Measurements from ENCODE around the gene HUNK. TPM values are rescaled to one million over a fixed set of nuclear protein-coding genes. Genes with fewer than 3 reads are reported as not detected.

The HUNK gene
- total RNA-seq, 1 experiment from 2014 or later, result 7.0 TPM

DNA sequence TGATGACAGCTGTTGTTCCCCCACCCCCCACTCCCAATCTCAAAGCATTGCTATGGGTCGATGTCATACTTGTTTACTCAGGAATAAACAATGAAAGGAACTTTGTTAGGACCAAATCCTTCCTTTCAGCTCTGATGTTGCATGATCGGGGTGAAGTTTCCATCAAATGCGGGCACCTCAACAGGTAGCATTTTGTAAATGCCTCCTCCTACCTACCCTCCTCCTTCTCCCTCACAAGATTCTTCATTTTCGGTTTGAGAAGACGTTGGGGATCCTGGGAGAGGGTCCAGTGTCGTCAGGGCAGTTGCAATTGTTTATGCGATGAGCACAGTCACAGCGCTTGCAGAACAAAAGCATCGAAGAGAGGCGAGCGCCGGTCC is 758 bp upstream of the HUNK start (continued):
- TF ChIP-seq CDX4 (CRISPR knock-in tag; IDR thresholded peaks at IDR 0.05; ENCODE audit: borderline replicate concordance), result no peak

DNA sequence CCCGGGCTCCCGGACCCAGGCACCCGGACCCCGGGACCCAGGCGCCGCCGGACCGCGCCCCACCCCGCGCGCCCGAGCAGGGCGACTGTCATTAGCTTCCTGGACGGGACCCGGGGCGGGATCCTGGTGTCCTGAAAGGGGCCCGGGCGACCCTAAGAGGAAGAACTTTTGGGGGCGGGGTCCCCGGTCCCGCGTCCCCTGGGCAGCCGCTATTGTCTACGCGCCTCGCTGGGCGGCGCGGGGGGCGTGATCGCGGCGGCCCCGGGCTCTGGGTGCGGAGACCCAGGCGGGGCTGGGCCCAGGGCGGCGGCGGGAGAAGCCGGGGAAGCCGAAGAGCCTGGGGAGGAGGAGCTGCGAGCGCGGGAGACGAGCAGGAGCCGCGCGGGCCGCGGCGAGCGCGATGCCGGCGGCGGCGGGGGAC is 465 bp downstream of the HUNK start:
- Mint-ChIP-seq H3K27me3 (ENCODE audit: low read depth) (peaks cover 47% of the 10 kb centered on the region), H3K9me3 (no peaks in the 10 kb centered on the region), H3K36me3 (no peaks in the 10 kb centered on the region), H3K4me1 (peaks cover 44% of the 10 kb centered on the region), H3K4me3 (no peak overlapping the region), H3K27ac (no peak overlapping the region)
- CTCF ChIA-PET, result interaction anchor here (0.6 to 3.8 kb wide), 5 partner anchors 26 to 385 kb away, joined by 3 to 22 read pairs (median 14); no protein-coding TSS in a partner anchor
- TF ChIP-seq, protein P1, sequence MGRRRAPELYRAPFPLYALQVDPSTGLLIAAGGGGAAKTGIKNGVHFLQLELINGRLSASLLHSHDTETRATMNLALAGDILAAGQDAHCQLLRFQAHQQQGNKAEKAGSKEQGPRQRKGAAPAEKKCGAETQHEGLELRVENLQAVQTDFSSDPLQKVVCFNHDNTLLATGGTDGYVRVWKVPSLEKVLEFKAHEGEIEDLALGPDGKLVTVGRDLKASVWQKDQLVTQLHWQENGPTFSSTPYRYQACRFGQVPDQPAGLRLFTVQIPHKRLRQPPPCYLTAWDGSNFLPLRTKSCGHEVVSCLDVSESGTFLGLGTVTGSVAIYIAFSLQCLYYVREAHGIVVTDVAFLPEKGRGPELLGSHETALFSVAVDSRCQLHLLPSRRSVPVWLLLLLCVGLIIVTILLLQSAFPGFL (CRISPR knock-in tag; IDR thresholded peaks at IDR 0.05; ENCODE audit: borderline replicate concordance), result no peak
- TF ChIP-seq, protein P2, sequence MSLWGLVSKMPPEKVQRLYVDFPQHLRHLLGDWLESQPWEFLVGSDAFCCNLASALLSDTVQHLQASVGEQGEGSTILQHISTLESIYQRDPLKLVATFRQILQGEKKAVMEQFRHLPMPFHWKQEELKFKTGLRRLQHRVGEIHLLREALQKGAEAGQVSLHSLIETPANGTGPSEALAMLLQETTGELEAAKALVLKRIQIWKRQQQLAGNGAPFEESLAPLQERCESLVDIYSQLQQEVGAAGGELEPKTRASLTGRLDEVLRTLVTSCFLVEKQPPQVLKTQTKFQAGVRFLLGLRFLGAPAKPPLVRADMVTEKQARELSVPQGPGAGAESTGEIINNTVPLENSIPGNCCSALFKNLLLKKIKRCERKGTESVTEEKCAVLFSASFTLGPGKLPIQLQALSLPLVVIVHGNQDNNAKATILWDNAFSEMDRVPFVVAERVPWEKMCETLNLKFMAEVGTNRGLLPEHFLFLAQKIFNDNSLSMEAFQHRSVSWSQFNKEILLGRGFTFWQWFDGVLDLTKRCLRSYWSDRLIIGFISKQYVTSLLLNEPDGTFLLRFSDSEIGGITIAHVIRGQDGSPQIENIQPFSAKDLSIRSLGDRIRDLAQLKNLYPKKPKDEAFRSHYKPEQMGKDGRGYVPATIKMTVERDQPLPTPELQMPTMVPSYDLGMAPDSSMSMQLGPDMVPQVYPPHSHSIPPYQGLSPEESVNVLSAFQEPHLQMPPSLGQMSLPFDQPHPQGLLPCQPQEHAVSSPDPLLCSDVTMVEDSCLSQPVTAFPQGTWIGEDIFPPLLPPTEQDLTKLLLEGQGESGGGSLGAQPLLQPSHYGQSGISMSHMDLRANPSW (CRISPR knock-in tag; conservative IDR thresholded peaks at IDR 0.05; ENCODE audit: low read depth), result no peak
- TF ChIP-seq CREB1 (CRISPR knock-in tag; IDR thresholded peaks at IDR 0.05), result no peak
- peak; percentile 44; the same call in 1 of the 2 replicates for TF ChIP-seq ZNF423 (CRISPR knock-in tag; IDR thresholded peaks at IDR 0.05)
- TF ChIP-seq FOXJ3 (CRISPR knock-in tag; IDR thresholded peaks at IDR 0.05; ENCODE audit: borderline replicate concordance), result no peak
- peak; percentile 3 for ATAC-seq
- peak; percentile 42 for DNase-seq (ENCODE audit: low spot score)
- POLR2A ChIA-PET, result interaction anchor here (0.7 to 2.1 kb wide), 3 partner anchors 21 to 420 kb away, joined by 3 to 5 read pairs (median 4); no protein-coding TSS in a partner anchor

GRCh38 chr21:31873696-31874599 is 1.1 kb downstream of the HUNK start:
- Mint-ChIP-seq H3K4me1 (peaks cover 44% of the 10 kb centered on the region), H3K9me3 (no peaks in the 10 kb centered on the region), H3K27me3 (ENCODE audit: low read depth) (peaks cover 43% of the 10 kb centered on the region), H3K36me3 (no peaks in the 10 kb centered on the region), H3K4me3 (peak overlapping the region; percentile 63), H3K27ac (no peak overlapping the region)
- DNase-seq (ENCODE audit: low spot score) (peak; percentile 74), ATAC-seq (peak; percentile 18)
- CTCF ChIA-PET, result interaction anchor here (0.6 to 3.8 kb wide), 28 partner anchors 8 to 1732 kb away, joined by 3 to 22 read pairs (median 4); partner anchors contain the start of gene MIS18A
- POLR2A ChIA-PET, result interaction anchor here (0.6 to 2.1 kb wide), 6 partner anchors 8 to 419 kb away, joined by 3 to 11 read pairs (median 4); no protein-coding TSS in a partner anchor
- no peak for TF ChIP-seq ZNF219 (CRISPR knock-in tag; IDR thresholded peaks at IDR 0.05; ENCODE audit: borderline replicate concordance)
- TF ChIP-seq, protein P3, sequence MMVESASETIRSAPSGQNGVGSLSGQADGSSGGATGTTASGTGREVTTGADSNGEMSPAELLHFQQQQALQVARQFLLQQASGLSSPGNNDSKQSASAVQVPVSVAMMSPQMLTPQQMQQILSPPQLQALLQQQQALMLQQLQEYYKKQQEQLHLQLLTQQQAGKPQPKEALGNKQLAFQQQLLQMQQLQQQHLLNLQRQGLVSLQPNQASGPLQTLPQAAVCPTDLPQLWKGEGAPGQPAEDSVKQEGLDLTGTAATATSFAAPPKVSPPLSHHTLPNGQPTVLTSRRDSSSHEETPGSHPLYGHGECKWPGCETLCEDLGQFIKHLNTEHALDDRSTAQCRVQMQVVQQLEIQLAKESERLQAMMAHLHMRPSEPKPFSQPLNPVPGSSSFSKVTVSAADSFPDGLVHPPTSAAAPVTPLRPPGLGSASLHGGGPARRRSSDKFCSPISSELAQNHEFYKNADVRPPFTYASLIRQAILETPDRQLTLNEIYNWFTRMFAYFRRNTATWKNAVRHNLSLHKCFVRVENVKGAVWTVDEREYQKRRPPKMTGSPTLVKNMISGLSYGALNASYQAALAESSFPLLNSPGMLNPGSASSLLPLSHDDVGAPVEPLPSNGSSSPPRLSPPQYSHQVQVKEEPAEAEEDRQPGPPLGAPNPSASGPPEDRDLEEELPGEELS (CRISPR knock-in tag; IDR thresholded peaks at IDR 0.05), result 0 out of 2 replicates have a peak, but pooled peaks have one; percentile 55
- no peak for TF ChIP-seq SMAD3 (CRISPR knock-in tag; IDR thresholded peaks at IDR 0.05; ENCODE audit: borderline replicate concordance)
- no peak for TF ChIP-seq RORB (CRISPR knock-in tag; IDR thresholded peaks at IDR 0.05)
- TF ChIP-seq ZNF423 (CRISPR knock-in tag; IDR thresholded peaks at IDR 0.05), result no peak
- TF ChIP-seq, protein P4, sequence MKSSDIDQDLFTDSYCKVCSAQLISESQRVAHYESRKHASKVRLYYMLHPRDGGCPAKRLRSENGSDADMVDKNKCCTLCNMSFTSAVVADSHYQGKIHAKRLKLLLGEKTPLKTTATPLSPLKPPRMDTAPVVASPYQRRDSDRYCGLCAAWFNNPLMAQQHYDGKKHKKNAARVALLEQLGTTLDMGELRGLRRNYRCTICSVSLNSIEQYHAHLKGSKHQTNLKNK (CRISPR knock-in tag; IDR thresholded peaks at IDR 0.05), result no peak
- no peak for TF ChIP-seq ZBTB21 (CRISPR knock-in tag; IDR thresholded peaks at IDR 0.05; ENCODE audit: borderline replicate concordance)
- TF ChIP-seq, protein P2 (CRISPR knock-in tag; conservative IDR thresholded peaks at IDR 0.05; ENCODE audit: low read depth), result no peak
- TF ChIP-seq NR1H2 (CRISPR knock-in tag; IDR thresholded peaks at IDR 0.05), result no peak
- no peak for TF ChIP-seq USF2 (CRISPR knock-in tag; IDR thresholded peaks at IDR 0.05)
- TF ChIP-seq SMAD4 (CRISPR knock-in tag; IDR thresholded peaks at IDR 0.05), result no peak
- no peak for TF ChIP-seq FOXJ3 (CRISPR knock-in tag; IDR thresholded peaks at IDR 0.05; ENCODE audit: borderline replicate concordance)
- no peak for TF ChIP-seq SOX15 (CRISPR knock-in tag; IDR thresholded peaks at IDR 0.05)
- no peak for TF ChIP-seq HMGA2 (CRISPR knock-in tag; IDR thresholded peaks at IDR 0.05)
- no peak for TF ChIP-seq ATF3 (CRISPR knock-in tag; conservative IDR thresholded peaks at IDR 0.05)
